OCI-LY3 (cell line): Measurements from ENCODE around the gene TLCD5.

Source experiments
- CTCF ChIP-seq: fragments of 200-600, 300-600 bp; sonication (generic); IDR thresholded peaks from 2 replicates; pipeline ENCODE4 v1.5.1; 2014; ENCODE audit warnings: antibody characterized with exemption, low read length, low read depth
- EZH2phosphoT487 ChIP-seq: fragments of 200-600 bp; shearing (Covaris generic); IDR thresholded peaks from 2 replicates; pipeline ENCODE4 v1.6.1; 2018; ENCODE audit warnings: antibody characterized with exemption, mixed run types, low read depth

GRCh38 chr11:120336641-120337354 lies 11.7 kb downstream of the TLCD5 start:
- TF ChIP-seq EZH2phosphoT487 = no peak
- no peak for TF ChIP-seq CTCF
